Thyroid gland (tissue), 4 donors: ENCODE results near the gene NEUROD6.

Experiments used
- CTCF ChIP-seq, 6 experiments: fragments of 200-600 bp in 3 of 6; fragments of 450-650 bp in 3 of 6; sonication (generic) in 3 of 6; IDR thresholded peaks; one replicate each; pipeline ENCODE4 v1.5.1; 2016 to 2019; ENCODE audit warnings: antibody characterized with exemption in 6 of 6, mild to moderate bottlenecking in 2 of 6, inconsistent platforms in 1 of 6, moderate library complexity in 1 of 6
- POLR2A ChIP-seq, 2 donors: fragments of 450-650 bp; IDR thresholded peaks; one replicate each; pipeline ENCODE4 v1.6.1; 2017; ENCODE audit warnings: antibody characterized with exemption in 2 of 2, mild to moderate bottlenecking in 2 of 2, moderate library complexity in 1 of 2

- TF ChIP-seq POLR2A (IDR thresholded peaks at IDR 0.05) (no peak), CTCF (IDR thresholded peaks at IDR 0.05) (no peak)
These were observed 23.0 kb upstream of the NEUROD6 start for GRCh38 chr7:31363496-31363895.
